Nephron (organoid): Measurements from ENCODE around the gene BCORL1.

Experiments used
- H3K27ac Mint-ChIP-seq, 3 experiments: 2 replicates each; pipeline ENCODE4 v1.8.0; 2020; ENCODE audit warnings: mixed read lengths in 3 of 3, mild to moderate bottlenecking in 2 of 3, moderate library complexity in 1 of 3
- H3K27me3 Mint-ChIP-seq: 2 replicates; pipeline ENCODE4 v1.8.0; 2021; ENCODE audit warnings: low read depth, mild to moderate bottlenecking, moderate library complexity, mixed read lengths
- H3K36me3 Mint-ChIP-seq: 2 replicates; pipeline ENCODE4 v1.8.0; 2020; ENCODE audit warnings: low read depth, mixed read lengths
- H3K4me1 Mint-ChIP-seq: 2 replicates; pipeline ENCODE4 v1.8.0; 2020; ENCODE audit warnings: mixed read lengths
- H3K4me3 Mint-ChIP-seq, 3 experiments: 2 replicates each; pipeline ENCODE4 v1.8.0; 2020; ENCODE audit warnings: mild to moderate bottlenecking in 3 of 3, mixed read lengths in 3 of 3, moderate library complexity in 2 of 3
- H3K9me3 Mint-ChIP-seq: 2 replicates; pipeline ENCODE4 v1.8.0; 2020; ENCODE audit warnings: mixed read lengths
- TF ChIP-seq, protein P1 (sequence below), 3 experiments: fragments of 200-600 bp; sonication (generic); IDR thresholded peaks; one replicate each; pipeline ENCODE4 v1.5.0; 2021; ENCODE audit warnings: antibody characterized with exemption in 3 of 3; ENCODE audit not compliant: unreplicated experiment in 3 of 3

The BCORL1 gene

GRCh38 chrX:130053236-130053635 lies 70.8 kb downstream of the BCORL1 start:
- Mint-ChIP-seq H3K9me3 (peaks cover 11% of the 10 kb centered on the region), H3K36me3 (peaks cover 57% of the 10 kb centered on the region), H3K4me3 (no peak overlapping the region), H3K4me1 (peaks cover 38% of the 10 kb centered on the region), H3K27ac (peak overlapping the region in 1 of 3 experiments; percentile 73), H3K27me3 (peaks cover 4% of the 10 kb centered on the region)
- TF ChIP-seq, protein P1, sequence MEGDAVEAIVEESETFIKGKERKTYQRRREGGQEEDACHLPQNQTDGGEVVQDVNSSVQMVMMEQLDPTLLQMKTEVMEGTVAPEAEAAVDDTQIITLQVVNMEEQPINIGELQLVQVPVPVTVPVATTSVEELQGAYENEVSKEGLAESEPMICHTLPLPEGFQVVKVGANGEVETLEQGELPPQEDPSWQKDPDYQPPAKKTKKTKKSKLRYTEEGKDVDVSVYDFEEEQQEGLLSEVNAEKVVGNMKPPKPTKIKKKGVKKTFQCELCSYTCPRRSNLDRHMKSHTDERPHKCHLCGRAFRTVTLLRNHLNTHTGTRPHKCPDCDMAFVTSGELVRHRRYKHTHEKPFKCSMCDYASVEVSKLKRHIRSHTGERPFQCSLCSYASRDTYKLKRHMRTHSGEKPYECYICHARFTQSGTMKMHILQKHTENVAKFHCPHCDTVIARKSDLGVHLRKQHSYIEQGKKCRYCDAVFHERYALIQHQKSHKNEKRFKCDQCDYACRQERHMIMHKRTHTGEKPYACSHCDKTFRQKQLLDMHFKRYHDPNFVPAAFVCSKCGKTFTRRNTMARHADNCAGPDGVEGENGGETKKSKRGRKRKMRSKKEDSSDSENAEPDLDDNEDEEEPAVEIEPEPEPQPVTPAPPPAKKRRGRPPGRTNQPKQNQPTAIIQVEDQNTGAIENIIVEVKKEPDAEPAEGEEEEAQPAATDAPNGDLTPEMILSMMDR (IDR thresholded peaks at IDR 0.05; ENCODE audit: unreplicated experiment in 3 of 3), result no peak

DNA sequence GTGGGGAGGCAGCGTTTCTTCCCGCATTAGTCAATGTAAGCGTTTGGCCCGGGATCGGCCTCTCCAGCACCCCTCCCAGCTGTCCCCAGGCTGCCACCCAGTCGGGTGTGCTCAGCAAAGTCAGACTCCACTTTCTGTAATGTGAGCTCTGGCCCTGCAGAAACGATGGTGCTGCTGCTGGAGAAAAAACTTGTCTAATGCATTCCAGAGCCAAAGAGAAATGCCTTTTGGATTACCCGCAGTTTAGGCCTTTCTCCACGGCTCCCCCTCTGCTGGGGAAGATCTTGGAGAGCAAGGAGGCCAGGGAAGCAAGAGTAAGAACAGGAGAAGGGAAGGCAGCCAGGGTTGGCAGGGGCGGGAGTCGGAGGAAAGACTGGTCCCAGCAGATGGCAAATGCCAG lies 72.7 kb downstream of the BCORL1 start:
- peak overlapping the region; percentile 73 to 95 (median 89) for H3K27ac Mint-ChIP-seq
- peaks cover 47% of the 10 kb centered on the region for H3K4me1 Mint-ChIP-seq

GRCh38 chrX:130055899-130056298 lies 73.5 kb downstream of the BCORL1 start:
- Mint-ChIP-seq H3K4me3 (peak overlapping the region in 1 of 3 experiments; percentile 27), H3K4me1 (peaks cover 47% of the 10 kb centered on the region), H3K27ac (peak overlapping the region in 2 of 3 experiments; percentile 73 to 89), H3K27me3 (peaks cover 4% of the 10 kb centered on the region), H3K36me3 (peaks cover 37% of the 10 kb centered on the region), H3K9me3 (peaks cover 10% of the 10 kb centered on the region)
- TF ChIP-seq, protein P1 (IDR thresholded peaks at IDR 0.05; ENCODE audit: unreplicated experiment in 3 of 3), result no peak

More for the DNA sequence above, 72.7 kb downstream of the BCORL1 start:
- TF ChIP-seq, protein P1 (IDR thresholded peaks at IDR 0.05; ENCODE audit: unreplicated experiment in 3 of 3), result no peak
- H3K36me3 Mint-ChIP-seq, result peaks cover 44% of the 10 kb centered on the region
- peak overlapping the region in 2 of 3 experiments; percentile 24 to 62 for H3K4me3 Mint-ChIP-seq
- peaks cover 4% of the 10 kb centered on the region for H3K27me3 Mint-ChIP-seq
- peaks cover 10% of the 10 kb centered on the region for H3K9me3 Mint-ChIP-seq

- H3K9me3 Mint-ChIP-seq, result peaks cover 13% of the 10 kb centered on the region
- TF ChIP-seq, protein P1 (IDR thresholded peaks at IDR 0.05; ENCODE audit: unreplicated experiment in 3 of 3), result no peak
Measured at GRCh38 chrX:130057209-130057608, 74.8 kb downstream of the BCORL1 start.

DNA sequence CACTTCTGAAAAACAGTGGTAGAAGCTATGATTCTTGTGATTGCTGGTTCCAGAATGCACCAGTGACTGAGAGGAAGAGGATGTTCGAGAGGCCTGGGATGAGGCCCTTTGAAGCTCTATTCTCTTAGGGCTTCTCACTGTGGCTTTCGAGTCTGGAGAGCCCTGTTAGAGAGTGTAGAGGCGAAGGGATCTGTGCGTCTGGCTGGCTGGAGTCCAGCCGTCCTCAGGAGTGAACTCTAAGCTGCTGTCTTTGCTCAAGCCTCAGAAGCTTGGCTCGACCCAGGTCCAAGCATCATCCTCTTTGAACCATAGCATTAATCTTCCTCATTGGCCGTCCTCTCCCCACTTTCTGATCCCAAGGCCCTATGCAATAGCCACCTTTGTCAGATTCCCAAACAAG lies 76.2 kb downstream of the BCORL1 start:
- Mint-ChIP-seq H3K4me1 (peaks cover 42% of the 10 kb centered on the region), H3K27me3 (peaks cover 7% of the 10 kb centered on the region), H3K27ac (no peak overlapping the region), H3K9me3 (peaks cover 16% of the 10 kb centered on the region), H3K4me3 (peak overlapping the region; percentile 21 to 63 (median 60)), H3K36me3 (peaks cover 23% of the 10 kb centered on the region)
- TF ChIP-seq, protein P1 (IDR thresholded peaks at IDR 0.05; ENCODE audit: unreplicated experiment in 3 of 3), result no peak

More at GRCh38 chrX:130057209-130057608, 74.8 kb downstream of the BCORL1 start:
- H3K4me3 Mint-ChIP-seq, result no peak overlapping the region
- H3K27ac Mint-ChIP-seq, result no peak overlapping the region
- peaks cover 28% of the 10 kb centered on the region for H3K36me3 Mint-ChIP-seq
- H3K4me1 Mint-ChIP-seq, result peaks cover 47% of the 10 kb centered on the region
- H3K27me3 Mint-ChIP-seq, result peaks cover 7% of the 10 kb centered on the region
